ENCODE results near the gene LAMC2. TPM values are rescaled to one million over a fixed set of nuclear protein-coding genes. Genes with fewer than 3 reads are reported as not detected.

Gene LAMC2
- polyA plus RNA-seq, 3 donors: not detected

GRCh38 chr1:183178545-183178944, 7.5 kb upstream of the LAMC2 start:
- H2AFZ ChIP-seq (ENCODE audit: insufficient read depth, low read depth, low read length, poor library complexity, severe bottlenecking): no peak overlapping the region
- no peaks in the 10 kb centered on the region for H3K9me3 ChIP-seq (replicated peaks in 1 of 2; ENCODE audit: control insufficient read depth in 1 of 2, insufficient read depth in 1 of 2, low read length in 2 of 2)
- no peaks in the 10 kb centered on the region for H3K36me3 ChIP-seq (replicated peaks in 1 of 2; ENCODE audit: control insufficient read depth in 1 of 2, insufficient read depth in 2 of 2, low read length in 2 of 2)
- DNase-seq: no peak
- H3K4me3 ChIP-seq (replicated peaks in 1 of 3; ENCODE audit: low read depth in 2 of 3, low read length in 3 of 3): no peak overlapping the region
- H3K9ac ChIP-seq (ENCODE audit: insufficient read depth, low read length, poor library complexity, severe bottlenecking): no peak overlapping the region
- H3K4me2 ChIP-seq (replicated peaks; ENCODE audit: extremely low read depth, low read length, poor library complexity, severe bottlenecking): no peak overlapping the region
- H3K27me3 Mint-ChIP-seq (ENCODE audit: low read depth in 3 of 3): peaks cover 6 to 15% (median 7%) of the 10 kb centered on the region in 3 donors
- H3K4me3 Mint-ChIP-seq: no peak overlapping the region
- intact Hi-C loops (cut with micrococcal nuclease): no loop called here
- no peak overlapping the region for H3K27ac Mint-ChIP-seq
- no peaks in the 10 kb centered on the region for H4K20me1 ChIP-seq (ENCODE audit: insufficient read depth, low read length)
- H3K36me3 Mint-ChIP-seq: no peaks in the 10 kb centered on the region
- H3K4me1 ChIP-seq (ENCODE audit: control insufficient read depth in 1 of 2, insufficient read depth in 2 of 2, low read length in 2 of 2): no peaks in the 10 kb centered on the region
- TF ChIP-seq CTCF (IDR thresholded peaks at IDR 0.05): no peak
- no peaks in the 10 kb centered on the region for H3K79me2 ChIP-seq (ENCODE audit: insufficient read depth, low read length)
- H3K27me3 ChIP-seq (ENCODE audit: control insufficient read depth in 2 of 2, insufficient read depth in 2 of 2, low read length in 2 of 2): no peaks in the 10 kb centered on the region
- no CpG with 5 or more reads among the region's 7 CpGs for WGBS (ENCODE audit: insufficient coverage)
- H3K9me3 Mint-ChIP-seq: peaks cover 0 to 2% (median 0%) of the 10 kb centered on the region in 7 donors
- no peaks in the 10 kb centered on the region for H3K4me1 Mint-ChIP-seq
- H3K27ac ChIP-seq (ENCODE audit: low read depth in 1 of 2, low read length in 2 of 2): no peak overlapping the region

- Histone ChIP-seq H3K4me1 (ENCODE audit: control insufficient read depth in 1 of 2, insufficient read depth in 2 of 2, low read length in 2 of 2) (no peaks in the 10 kb centered on the region), H4K20me1 (ENCODE audit: insufficient read depth, low read length) (no peaks in the 10 kb centered on the region), H2AFZ (ENCODE audit: insufficient read depth, low read depth, low read length, poor library complexity, severe bottlenecking) (no peak overlapping the region), H3K9ac (ENCODE audit: insufficient read depth, low read length, poor library complexity, severe bottlenecking) (no peak overlapping the region), H3K4me2 (replicated peaks; ENCODE audit: extremely low read depth, low read length, poor library complexity, severe bottlenecking) (no peak overlapping the region), H3K27ac (ENCODE audit: low read depth in 1 of 2, low read length in 2 of 2) (no peak overlapping the region), H3K36me3 (replicated peaks in 1 of 2; ENCODE audit: control insufficient read depth in 1 of 2, insufficient read depth in 2 of 2, low read length in 2 of 2) (no peaks in the 10 kb centered on the region), H3K27me3 (ENCODE audit: control insufficient read depth in 2 of 2, insufficient read depth in 2 of 2, low read length in 2 of 2) (no peaks in the 10 kb centered on the region), H3K4me3 (replicated peaks in 1 of 3; ENCODE audit: low read depth in 2 of 3, low read length in 3 of 3) (no peak overlapping the region), H3K9me3 (replicated peaks in 1 of 2; ENCODE audit: control insufficient read depth in 1 of 2, insufficient read depth in 1 of 2, low read length in 2 of 2) (no peaks in the 10 kb centered on the region), H3K79me2 (ENCODE audit: insufficient read depth, low read length) (no peaks in the 10 kb centered on the region)
- Mint-ChIP-seq H3K27ac (no peak overlapping the region), H3K9me3 (peaks cover 0 to 2% (median 0%) of the 10 kb centered on the region in 7 donors), H3K4me3 (no peak overlapping the region), H3K27me3 (ENCODE audit: low read depth in 3 of 3) (peaks cover 6 to 15% (median 7%) of the 10 kb centered on the region in 3 donors), H3K4me1 (no peaks in the 10 kb centered on the region), H3K36me3 (no peaks in the 10 kb centered on the region)
- intact Hi-C loops (cut with micrococcal nuclease): no loop called here
- DNase-seq: no peak
- no peak for TF ChIP-seq CTCF (IDR thresholded peaks at IDR 0.05)
- no CpG with 5 or more reads among the region's 2 CpGs for WGBS (ENCODE audit: insufficient coverage)
Observed at GRCh38 chr1:183179033-183179432, 7.0 kb upstream of the LAMC2 start.
